Neural progenitor cell (in vitro differentiated cells): Measurements from ENCODE around the gene OTULIN.

Experiments used
- EZH2 ChIP-seq: fragments of 200-600 bp; sonication (generic); IDR thresholded peaks from 2 replicates; pipeline ENCODE4 v1.6.1; 2017; ENCODE audit warnings: antibody characterized with exemption, mild to moderate bottlenecking, moderate library complexity
- EZH2phosphoT487 ChIP-seq: fragments of 200-600 bp; sonication (generic); IDR thresholded peaks from 2 replicates; pipeline ENCODE4 v1.6.1; 2017; ENCODE audit warnings: antibody characterized with exemption
- TF ChIP-seq, protein P1 (sequence below): fragments of 200-600 bp; sonication (generic); IDR thresholded peaks from 2 replicates; pipeline ENCODE4 v1.5.1; 2017; ENCODE audit warnings: antibody characterized with exemption, mild to moderate bottlenecking

DNA sequence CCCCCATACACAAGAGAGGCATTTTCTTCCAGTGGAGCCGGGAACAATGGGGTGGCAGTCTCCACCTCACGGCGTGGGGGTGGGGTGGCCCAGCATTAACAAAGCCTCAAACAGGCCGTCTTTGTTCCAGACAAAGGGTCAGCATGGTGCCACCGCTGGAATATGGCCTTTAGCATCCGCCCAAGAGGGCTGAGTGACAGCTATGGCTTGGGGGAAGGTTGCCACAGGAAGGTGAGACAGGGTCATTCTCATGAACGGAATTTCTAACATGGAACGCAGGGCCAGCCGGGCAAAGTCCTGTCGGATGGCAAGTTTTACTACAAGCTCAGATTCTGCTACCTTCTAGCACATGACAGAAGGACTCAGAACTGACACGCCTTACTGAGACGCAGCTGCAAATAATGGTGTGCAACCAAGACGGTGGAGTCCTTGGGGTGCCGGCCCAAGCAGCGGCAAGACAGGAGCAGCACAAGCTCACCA lies 64.0 kb downstream of the OTULIN start:
- TF ChIP-seq, protein P1, sequence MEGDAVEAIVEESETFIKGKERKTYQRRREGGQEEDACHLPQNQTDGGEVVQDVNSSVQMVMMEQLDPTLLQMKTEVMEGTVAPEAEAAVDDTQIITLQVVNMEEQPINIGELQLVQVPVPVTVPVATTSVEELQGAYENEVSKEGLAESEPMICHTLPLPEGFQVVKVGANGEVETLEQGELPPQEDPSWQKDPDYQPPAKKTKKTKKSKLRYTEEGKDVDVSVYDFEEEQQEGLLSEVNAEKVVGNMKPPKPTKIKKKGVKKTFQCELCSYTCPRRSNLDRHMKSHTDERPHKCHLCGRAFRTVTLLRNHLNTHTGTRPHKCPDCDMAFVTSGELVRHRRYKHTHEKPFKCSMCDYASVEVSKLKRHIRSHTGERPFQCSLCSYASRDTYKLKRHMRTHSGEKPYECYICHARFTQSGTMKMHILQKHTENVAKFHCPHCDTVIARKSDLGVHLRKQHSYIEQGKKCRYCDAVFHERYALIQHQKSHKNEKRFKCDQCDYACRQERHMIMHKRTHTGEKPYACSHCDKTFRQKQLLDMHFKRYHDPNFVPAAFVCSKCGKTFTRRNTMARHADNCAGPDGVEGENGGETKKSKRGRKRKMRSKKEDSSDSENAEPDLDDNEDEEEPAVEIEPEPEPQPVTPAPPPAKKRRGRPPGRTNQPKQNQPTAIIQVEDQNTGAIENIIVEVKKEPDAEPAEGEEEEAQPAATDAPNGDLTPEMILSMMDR, result no peak
- no peak for TF ChIP-seq EZH2phosphoT487
- no peak for TF ChIP-seq EZH2
